Left cardiac atrium (tissue), 4 donors: ENCODE data around the gene NETO1. TPM values are rescaled to one million over a fixed set of nuclear protein-coding genes. Genes with fewer than 3 reads are reported as not detected.

Experiments used
- ATAC-seq, 2 donors: fragments of 200-7000 bp; cut with Tn5 transposase; one replicate each; pipeline ENCODE4 v1.9.1; 2020; ENCODE audit warnings: mild to moderate bottlenecking in 2 of 2, moderate library complexity in 2 of 2
- DNase-seq: peaks from one replicate; pipeline ENCODE4 v3.0.0-alpha.2; 2020
- intact Hi-C, 2 donors: fragments of 100-400 bp; cut with DNase I; formaldehyde crosslinking; loops; one replicate each; pipeline versions ENCODE4 v1.14.1 to v1.15.1; 2022 to 2023
- microRNA-seq, 2 donors: library from miRNA; unstranded; fragments of <30 nt; microRNA quantifications; one replicate each; pipeline ENCODE4 v1.2.0, GENCODE V29; 2020
- total RNA-seq, 2 donors: library from RNA; stranded (reverse); fragmentation: NEBNext Ultra II Directional; extraction: Animal tissue kit (Norgen Biotek cat#: 25700); gene quantifications; one replicate each; pipeline ENCODE4 v1.2.1, GENCODE V29; 2021
- donor health status: DM: no; HTN: yes; CAD: no.
- donor health status: DM: no; HTN: yes; CAD: no; lungs with severe emphysema.
- donor health status: DM: yes; HTN: yes; CAD: no.
- donor health status: Dilated cardiomyopathy.

NETO1 gene
- total RNA-seq, 2 donors from 2014 or later: 1.6 TPM; not detected in 1

- ATAC-seq (no peak), DNase-seq (no peak)
- intact Hi-C loops: loop anchor here (10.0 kb wide), 2 partner anchors 366 to 1566 kb away; no protein-coding TSS in a partner anchor
Measured at GRCh38 chr18:72768681-72769229, 99.0 kb downstream of the NETO1 start.

- peak; percentile 25 to 30 for ATAC-seq
- DNase-seq: no peak
- intact Hi-C loops: loop anchor here (2.0 to 10.0 kb wide), 6 partner anchors 372 to 1572 kb away; no protein-coding TSS in a partner anchor
Measured at GRCh38 chr18:72762515-72763122, 105.2 kb downstream of the NETO1 start.

DNA sequence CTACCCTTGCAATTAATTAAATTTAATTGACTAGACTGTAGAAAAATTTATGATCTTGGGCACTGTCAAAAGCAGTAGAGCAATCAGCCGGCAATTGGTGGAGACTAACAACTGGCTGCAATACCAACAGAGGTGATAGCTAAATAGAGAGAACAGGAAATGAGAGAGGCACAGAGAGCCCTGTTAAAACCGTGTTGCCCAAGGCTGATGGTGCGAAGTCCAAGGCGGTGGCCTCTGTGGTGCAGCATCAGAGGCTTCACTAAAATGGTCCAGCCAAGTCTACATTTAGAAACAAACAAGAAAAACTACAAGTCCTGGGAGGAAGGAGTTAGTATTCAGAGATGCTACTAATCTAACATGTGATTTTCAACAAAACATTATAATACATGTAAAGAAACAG, 115.6 kb downstream of the NETO1 start:
- ATAC-seq (no peak), DNase-seq (no peak)
- intact Hi-C loops: no loop called here

- peak; percentile 54 to 59 for ATAC-seq
- no peak for DNase-seq
- intact Hi-C loops: no loop called here
Measured at GRCh38 chr18:72742002-72742401, 125.8 kb downstream of the NETO1 start.

DNA sequence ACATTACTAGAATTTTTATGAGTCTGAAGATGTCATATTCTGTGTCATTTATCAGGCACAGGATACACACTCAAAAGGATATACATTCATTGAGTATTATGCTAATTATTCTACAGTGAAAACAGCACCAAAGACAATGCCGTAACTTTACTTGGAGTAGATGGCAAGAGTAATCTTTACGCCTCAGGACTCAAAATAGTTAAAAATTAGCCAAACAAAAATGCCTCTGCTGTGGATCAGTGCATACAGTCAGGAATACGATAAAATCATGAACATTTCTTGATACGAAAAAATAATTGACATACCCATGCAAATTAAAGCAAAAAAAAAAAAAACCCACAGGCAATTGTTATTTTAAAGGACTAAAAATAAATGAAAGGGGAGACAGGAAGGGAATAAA, 129.7 kb downstream of the NETO1 start:
- no peak for ATAC-seq
- DNase-seq: no peak
- intact Hi-C loops: no loop called here

DNA sequence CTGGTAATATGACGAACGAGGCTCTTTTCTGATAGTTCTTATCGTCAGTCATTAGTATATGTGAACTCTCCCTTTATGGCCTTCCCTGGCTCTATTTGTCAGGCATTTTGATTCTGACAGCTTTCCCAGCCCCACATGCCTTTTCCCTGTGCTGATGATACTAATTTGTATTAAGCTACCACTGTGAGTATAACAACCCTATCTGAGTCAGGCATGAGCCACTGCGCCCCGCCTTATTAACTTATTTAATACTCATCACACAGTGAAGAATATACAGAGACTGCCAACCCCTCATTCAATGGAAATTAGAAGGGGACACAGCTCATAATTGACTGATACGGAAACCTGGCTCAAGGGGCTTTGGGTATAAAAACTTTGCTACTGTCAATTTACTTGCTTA, 140.0 kb downstream of the NETO1 start:
- no peak for DNase-seq
- no peak for ATAC-seq
- intact Hi-C loops: no loop called here

DNA sequence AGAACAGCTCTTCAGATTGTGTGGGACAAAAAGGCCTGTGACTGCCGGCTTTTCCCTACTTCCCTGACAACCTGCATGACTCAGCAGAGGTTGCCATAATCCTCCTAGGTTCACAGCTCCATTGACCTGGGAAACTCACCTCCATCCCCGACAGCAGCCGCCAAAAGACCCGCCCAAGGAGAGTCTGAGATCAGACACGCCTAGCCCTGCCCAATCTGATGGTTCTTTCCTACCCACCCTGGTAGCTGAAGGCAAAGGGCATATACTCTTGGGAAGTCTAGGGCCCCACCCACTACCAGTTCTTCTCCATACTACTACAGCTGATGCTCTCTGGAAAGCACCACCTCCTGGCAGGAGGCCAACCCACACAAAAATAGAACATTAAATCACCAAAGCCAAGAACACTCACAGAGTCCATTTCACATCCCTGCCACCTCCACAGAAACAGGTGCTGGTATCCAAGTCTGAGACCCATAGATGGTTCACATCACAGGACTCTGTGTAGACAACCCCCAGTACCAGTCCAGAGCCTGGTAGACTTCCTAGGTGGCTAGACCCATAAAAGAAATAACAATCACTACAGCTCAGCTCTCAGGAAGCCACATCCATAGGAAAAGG, 140.6 kb downstream of the NETO1 start:
- ATAC-seq (peak in 1 of 2 donors; percentile 12), DNase-seq (no peak)
- intact Hi-C loops: no loop called here

DNA sequence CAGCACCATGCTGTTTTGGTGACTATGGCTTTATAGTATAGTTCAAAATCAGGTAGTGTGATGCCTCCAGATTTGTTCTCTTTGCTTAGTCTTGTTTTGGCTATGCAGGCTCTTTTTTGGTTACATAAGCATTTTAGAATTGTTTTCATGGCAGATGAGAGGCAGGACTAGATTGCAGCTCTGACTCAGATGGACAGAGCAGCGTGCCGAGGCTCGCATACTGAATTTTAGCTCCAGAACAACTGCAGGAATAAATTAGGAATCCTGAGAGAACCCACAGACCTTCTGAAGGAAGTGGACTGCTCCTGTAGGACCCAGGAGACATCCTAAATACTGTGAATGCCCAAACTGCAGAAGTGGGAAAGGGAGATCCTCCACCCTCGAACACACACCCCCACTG, 141.6 kb downstream of the NETO1 start:
- no peak for ATAC-seq
- intact Hi-C loops: no loop called here
- DNase-seq: no peak

DNA sequence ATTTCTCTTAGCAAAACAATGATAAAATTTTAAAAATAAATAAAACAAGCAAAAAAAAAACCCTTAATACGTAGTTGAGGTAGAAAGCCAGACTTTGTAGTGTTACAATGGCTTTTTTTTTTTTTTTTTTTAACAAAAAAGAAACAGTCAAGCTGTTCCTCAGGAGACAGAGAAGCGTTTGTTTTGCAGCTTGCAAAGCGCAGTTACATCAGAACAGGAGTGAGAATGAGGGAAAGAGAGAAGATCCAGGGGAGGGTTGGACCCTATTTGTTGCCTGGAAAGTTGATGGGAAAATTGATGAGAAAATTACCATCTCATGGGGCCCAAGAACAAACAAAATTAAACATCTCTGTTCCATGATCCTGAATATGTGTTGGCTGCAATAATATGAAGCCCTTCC, 146.5 kb downstream of the NETO1 start:
- DNase-seq (no peak), ATAC-seq (no peak)
- intact Hi-C loops: no loop called here

DNA sequence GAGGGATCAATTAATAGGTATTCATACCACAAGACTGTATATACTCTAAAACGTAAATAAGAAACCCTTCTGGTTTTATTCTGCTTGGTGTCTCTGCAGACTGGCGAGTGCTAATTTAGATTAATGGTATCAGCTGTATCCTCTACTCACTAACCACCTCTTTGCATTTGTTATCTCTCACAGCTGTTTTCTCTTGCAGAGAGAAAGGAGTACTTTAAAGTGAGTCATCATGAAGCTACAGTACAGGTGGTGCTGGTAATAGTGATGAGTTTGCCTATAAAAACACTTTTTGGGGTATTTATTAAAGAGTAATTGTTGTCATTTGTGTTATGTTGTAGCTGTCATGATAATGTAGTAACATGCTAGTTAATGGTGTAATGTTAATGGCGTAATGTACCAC, 147.7 kb downstream of the NETO1 start:
- ATAC-seq (peak in 1 of 2 donors; percentile 83), DNase-seq (no peak)
- intact Hi-C loops: no loop called here

GRCh38 chr18:72704202-72704601, 163.6 kb downstream of the NETO1 start:
- ATAC-seq (no peak), DNase-seq (no peak)
- intact Hi-C loops: no loop called here

GRCh38 chr18:72700961-72701710, 166.7 kb downstream of the NETO1 start:
- intact Hi-C loops: no loop called here
- no peak for ATAC-seq
- no peak for DNase-seq

DNA sequence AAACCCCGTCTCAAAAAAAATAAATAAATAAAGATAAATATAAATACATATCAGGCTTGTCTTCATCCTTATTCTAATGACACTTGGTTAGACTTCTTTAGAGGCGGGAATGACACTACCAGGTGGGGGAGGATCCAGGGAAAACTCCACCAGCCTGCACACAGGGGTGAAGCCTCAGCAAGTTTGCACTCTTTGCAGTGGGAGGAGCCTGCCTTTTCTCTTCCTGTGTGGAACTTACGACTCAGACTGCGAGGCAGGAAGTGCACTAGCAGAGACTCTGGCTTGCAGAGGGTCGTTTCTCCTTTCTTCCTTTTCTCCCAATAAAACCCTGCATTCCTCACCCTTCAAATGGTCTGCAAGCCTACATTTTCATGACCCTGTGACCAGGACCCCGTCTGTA, 170.1 kb downstream of the NETO1 start:
- no peak for DNase-seq
- intact Hi-C loops: no loop called here
- no peak for ATAC-seq

- ATAC-seq: no peak
- intact Hi-C loops: no loop called here
- no peak for DNase-seq
Measured at GRCh38 chr18:72692595-72692994, 175.2 kb downstream of the NETO1 start.

Small RNAs within 50 kb of the gene (microRNA-seq; reads per million reads assigned to microRNA genes)
- 0 reads per million in 2 donors for gene MIR548AV
